NCI-H1092 treated with DMSO at 0.1 percent for 48 hours (cell line): Measurements from ENCODE around the gene TXNRD1.
A peak's percentile ranks its signal among the peaks of the same experiment; 100 is the strongest.
"Not testable (repeated sequence)": the region's sequence is repeated elsewhere in the genome, so short reads cannot be mapped to it uniquely, and the experiment has no call there.

Experiments used
- DNase-seq: peaks from one replicate; lab custom pipeline; 2025; lab: John Stamatoyannopoulos, UW

The TXNRD1 gene

GRCh38 chr12:104372061-104372720, 156.6 kb downstream of the TXNRD1 start:
- DNase-seq: no peak

DNA sequence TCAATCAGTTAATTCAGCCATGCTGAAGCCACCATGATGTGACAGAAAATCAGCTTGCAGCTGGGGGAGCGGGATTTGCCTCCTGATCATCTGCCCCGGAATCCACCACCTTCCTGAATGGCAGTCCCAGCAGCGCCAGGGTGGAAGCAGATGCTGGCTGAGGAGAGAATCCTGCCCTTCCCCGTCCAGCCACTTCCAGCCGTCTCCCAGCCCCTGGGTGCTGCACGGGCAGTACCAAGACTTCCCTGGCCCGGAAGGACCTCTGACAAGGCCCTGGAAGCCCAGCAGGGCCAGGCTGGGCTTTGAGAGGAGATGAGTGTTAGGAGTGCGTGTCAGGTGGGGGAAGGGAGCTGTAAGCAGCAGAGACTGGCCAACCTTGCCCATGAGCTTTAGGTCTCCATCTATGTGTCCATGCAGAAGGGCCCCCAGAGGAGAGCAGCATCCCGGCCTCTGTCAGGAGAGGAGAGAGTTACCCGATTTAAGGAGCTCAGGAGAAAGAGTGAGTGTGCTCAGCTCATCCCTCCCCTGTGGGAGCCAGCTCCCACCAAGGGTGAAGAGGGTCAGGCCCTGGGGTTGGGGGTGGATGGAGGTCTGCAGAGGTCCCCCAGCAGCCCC, 157.2 kb downstream of the TXNRD1 start:
- no peak for DNase-seq

- no peak for DNase-seq
Measured at GRCh38 chr12:104374071-104374470, 158.5 kb downstream of the TXNRD1 start.

- no peak for DNase-seq
Measured at GRCh38 chr12:104374806-104375205, 159.2 kb downstream of the TXNRD1 start.

DNA sequence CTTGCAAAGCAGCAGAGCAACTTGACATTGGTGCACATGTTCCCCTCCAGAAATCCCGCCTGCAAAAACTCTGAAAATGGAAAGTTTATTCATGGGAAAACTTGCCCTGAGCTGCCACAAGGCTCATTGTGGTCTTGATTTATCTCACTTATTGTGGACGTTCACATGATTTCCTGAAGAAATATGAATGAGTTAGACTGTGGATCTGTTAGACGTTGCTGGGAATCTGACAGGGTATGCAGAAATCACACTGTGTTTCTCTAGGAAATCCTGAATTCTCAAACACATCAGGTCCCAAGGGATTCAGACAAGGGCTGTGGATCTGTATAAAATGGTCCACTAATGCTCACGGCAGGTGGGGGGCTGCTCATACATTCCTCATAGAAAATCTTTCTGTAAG, 160.2 kb downstream of the TXNRD1 start:
- DNase-seq: no peak

GRCh38 chr12:104376650-104377513, 161.3 kb downstream of the TXNRD1 start:
- DNase-seq: no peak

GRCh38 chr12:104377514-104377812, 161.9 kb downstream of the TXNRD1 start:
- no peak for DNase-seq

- DNase-seq: no peak
Measured at GRCh38 chr12:104378427-104378826, 162.8 kb downstream of the TXNRD1 start.

GRCh38 chr12:104381341-104381730, 165.8 kb downstream of the TXNRD1 start:
- DNase-seq: no peak

DNA sequence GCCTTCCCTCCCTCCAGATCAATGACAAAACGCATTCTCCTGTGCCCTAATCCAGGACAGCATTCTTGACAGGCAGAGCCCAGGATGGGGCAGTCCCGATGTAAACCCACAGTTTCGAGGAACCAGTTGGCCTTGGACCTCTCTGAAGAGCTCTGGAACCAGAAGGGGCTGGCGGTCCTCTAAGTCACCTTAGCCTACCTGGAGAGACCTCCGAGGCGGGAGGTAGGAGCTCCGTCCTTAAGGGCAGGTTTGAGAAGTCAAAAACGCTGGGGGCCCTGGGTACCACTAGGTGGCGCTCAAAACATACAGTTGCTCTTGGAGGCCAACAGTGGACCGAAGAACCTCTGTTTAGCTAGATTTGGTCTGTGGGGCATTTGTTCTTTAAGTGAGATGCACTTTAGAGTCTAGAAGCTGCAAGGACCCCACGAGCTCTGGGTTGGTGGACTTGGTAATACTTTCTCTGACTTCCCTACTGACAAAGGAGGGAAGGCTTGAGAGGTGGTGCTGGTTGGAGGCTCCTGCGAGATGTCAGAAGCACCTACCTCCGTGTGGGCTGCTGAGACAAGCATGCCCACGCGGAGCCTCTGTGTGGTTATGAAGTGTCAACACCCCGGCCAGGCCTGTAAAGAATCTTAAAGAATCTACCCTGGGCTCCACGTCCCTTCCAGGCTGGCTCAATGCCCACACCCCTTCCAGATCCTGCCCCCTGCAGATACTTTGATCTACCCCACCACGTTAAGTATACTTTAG, 166.3 kb downstream of the TXNRD1 start:
- DNase-seq: peak; percentile 51

DNA sequence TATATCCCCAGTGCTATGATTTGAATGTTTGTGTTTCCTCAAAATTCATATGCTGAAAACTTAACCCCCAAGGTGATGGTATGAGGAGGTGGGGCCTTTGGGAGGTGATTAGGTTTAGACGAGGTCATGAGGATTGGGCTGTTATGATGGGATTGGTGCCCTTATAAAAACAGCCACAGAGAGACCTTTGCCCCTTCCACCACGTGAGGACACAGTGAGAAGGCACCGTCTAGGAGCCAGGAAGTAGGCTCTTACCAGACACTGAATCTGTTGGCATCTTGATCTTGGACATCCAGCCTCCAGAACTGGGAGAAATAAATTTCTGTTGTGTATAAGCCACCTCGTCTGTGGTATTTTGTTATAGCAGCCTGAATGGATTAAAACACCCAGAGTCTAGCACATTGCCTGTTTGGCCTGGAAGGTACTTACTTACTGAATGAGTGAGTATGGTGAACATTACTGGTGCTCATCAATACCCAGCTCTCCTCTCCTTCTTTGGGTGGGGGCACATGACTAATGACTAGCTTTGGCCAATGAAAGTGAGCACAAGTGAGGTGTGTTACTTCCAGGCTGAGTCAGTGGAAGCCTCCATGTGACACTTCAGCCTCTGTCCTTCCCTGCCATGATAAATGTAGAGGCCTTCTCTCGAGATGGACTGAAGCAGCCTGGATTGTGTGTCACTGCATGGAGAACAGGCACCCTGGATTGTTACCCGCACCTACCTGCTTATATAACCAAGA, 168.7 kb downstream of the TXNRD1 start:
- no peak for DNase-seq

DNA sequence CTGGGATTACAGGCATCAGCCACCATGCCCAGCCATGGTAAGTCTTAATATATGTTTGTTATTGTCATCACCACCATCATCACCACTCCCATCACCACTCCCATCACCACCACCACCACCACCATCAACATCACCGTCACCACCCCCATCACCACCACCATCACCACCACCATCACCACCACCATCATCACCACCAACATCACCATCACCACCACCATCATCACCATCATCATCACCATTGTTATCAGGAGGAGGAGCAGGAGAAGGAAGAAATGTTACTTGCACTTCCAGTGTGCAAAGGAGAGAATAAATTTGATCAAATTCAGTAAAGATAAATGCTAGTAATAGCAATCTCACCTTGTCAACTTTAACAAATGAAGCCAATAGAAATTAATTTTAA, 169.9 kb downstream of the TXNRD1 start:
- no peak for DNase-seq

GRCh38 chr12:104386461-104386860, 170.9 kb downstream of the TXNRD1 start:
- DNase-seq: no peak

DNA sequence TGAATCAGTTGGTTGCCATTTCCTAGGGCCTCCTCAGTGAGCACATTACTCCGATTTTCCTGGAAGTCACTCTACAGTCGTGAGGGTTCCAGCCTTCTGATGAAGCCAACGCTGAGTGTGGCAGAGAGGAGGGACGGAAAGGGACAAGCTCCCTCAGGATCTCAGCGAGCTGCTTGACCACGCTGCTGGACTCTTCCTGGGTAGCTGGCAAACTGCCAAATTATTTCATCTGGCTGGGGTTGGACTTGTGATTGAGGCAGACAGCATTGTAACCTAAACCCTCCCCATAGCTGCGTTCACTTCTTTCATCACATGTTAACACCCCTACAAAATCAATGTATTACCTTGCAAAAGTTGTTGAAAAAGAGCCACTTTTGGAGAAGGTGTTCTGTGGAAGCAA, 171.6 kb downstream of the TXNRD1 start:
- DNase-seq: no peak

- not testable (repeated sequence) for DNase-seq
Measured at GRCh38 chr12:104394086-104394485, 178.5 kb downstream of the TXNRD1 start.
